GM15510 (cell line): ENCODE measurements around the gene GPR18.

Source experiments
- POLR2A ChIP-seq: IDR thresholded peaks from 3 replicates; pipeline ENCODE4 v1.6.1; 2011; ENCODE audit warnings: borderline replicate concordance; ENCODE audit not compliant: insufficient read length; ENCODE audit errors: extremely low read depth

Gene GPR18

GRCh38 chr13:99214232-99214631, 43.9 kb downstream of the GPR18 start:
- TF ChIP-seq POLR2A: no peak

DNA sequence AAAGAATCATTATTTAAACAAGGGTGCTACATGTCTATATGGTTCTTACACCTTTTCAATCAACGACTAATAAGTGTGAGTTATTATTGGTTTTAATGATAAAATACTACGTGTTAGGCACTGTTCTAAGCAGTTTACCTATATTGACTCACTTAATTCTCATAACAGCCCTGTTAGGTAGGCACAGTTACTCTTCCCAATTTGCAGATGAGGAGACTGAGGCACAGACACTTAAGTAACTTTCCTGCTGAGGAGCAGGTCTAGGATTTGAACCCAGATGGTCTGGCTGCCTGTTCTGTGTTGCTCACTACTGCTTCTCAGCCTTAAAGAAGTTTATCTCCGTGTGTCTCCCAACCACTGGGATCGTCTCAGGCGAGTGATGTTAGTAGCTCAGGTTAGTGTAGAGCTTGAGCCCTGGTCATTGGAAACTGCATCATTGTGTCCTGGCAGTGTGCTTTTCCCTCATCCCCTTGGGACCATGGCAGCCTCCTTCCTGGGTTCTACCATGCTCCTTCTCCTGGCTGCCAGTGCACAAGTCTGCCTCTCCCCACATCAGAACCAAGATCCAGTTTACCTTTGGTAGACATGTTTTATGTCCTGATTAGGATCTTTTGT, 46.7 kb downstream of the GPR18 start:
- no peak for TF ChIP-seq POLR2A

DNA sequence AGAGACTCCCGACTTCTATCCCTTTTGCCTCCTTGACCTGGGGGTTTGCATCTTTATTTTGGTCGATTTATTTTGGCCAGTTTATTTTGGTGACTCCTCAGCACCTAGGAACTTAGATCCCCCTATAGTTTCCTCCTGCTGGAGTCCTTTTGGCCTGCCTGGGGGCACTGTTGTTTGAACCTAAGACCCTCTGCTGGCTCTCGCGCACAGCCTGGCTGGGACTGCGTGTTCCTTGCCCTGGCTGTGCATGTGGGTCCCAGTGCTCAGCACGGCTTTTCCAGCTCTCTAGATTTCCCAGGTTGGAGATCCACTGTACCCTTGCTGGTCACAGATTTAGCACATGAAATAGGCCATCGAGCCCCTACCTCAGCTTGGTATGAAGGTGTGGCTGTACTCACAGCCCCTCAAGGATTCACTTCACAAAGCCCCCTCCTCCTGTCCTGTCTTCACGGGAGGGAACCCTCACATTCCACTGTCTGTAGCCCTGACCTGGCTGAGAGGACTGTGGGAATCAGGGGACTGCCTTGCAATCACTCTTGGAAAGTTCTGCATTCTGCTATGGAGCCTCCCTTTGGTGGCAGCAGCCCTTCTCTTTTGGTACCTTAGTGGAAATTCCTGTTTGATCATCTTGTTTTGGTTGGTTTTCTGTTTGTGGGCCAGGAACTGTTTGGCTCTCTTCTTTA, 49.2 kb downstream of the GPR18 start:
- TF ChIP-seq POLR2A: no peak

DNA sequence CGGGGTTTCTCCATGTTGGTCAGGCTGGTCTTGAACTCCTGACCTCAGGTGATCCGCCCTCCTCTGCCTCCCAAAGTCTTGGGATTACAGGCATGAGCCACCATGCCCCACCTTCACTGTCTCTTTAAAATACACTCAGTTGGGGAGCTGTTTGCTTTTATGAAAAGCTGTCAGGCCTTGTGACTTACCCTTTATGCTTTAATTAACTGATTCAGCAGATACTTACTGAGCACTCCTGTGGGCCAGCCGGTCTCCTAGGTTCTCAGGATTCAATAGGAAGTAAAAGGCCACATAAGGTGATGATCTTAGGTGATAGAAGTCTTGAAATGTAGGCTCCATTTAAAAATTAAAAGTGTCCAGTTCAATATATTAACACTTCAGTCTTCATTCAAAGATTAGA, 50.0 kb downstream of the GPR18 start:
- TF ChIP-seq POLR2A: no peak

- no peak for TF ChIP-seq POLR2A
Observed at GRCh38 chr13:99207511-99207910, 50.7 kb downstream of the GPR18 start.

- no peak for TF ChIP-seq POLR2A
Observed at GRCh38 chr13:99206873-99207272, 51.3 kb downstream of the GPR18 start.

DNA sequence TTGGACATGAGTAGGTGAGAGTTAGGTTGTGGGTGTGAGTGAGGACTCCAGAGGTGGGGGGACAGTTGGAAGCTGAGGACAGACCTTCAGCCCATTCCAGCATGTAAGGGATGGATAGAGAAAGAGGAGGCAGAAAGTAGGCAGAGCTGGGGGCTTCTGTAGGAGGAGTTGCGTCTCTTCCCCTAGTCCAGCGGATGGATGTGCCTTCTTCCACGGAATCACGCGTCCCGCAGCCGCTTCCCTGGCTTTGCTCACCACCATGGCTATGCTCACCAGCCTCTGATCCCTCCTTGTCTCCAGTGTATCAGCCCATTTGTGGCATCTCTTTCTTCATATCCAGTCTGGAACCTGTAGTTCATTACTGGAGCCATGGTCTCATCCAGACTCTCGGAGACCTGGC, 52.0 kb downstream of the GPR18 start:
- no peak for TF ChIP-seq POLR2A

- TF ChIP-seq POLR2A: no peak
Observed at GRCh38 chr13:99205621-99206220, 52.5 kb downstream of the GPR18 start.
